CD4-positive, alpha-beta T cell treated with Interleukin-6 at 100 ng/mL for 8 hours (primary cell): ENCODE measurements around the gene RDH8.

Experiments
- DNase-seq: peaks from one replicate; pipeline ENCODE4 v3.0.0-alpha.2; 2020; ENCODE audit warnings: mixed read lengths, low spot score

RDH8 gene

DNA sequence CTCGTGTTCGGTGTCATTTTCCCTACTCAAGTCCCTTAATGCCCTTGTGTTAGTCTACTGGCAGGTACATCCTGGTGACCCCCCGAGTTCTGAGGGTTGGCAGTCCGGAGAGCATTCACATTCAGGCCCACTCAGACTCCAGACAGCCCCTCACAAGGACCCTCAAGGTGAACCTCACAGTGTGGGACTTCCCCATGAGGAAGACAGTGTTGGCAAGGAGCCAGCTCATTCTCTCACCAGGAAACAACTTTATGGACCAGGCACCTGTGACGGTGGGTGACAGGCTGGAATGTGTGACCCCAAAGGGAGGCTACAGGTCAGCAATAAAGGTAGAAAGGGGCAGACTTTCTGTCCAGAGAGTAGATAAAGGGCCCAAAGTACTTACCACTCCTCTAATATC lies 24.5 kb downstream of the RDH8 start:
- DNase-seq = no peak

DNA sequence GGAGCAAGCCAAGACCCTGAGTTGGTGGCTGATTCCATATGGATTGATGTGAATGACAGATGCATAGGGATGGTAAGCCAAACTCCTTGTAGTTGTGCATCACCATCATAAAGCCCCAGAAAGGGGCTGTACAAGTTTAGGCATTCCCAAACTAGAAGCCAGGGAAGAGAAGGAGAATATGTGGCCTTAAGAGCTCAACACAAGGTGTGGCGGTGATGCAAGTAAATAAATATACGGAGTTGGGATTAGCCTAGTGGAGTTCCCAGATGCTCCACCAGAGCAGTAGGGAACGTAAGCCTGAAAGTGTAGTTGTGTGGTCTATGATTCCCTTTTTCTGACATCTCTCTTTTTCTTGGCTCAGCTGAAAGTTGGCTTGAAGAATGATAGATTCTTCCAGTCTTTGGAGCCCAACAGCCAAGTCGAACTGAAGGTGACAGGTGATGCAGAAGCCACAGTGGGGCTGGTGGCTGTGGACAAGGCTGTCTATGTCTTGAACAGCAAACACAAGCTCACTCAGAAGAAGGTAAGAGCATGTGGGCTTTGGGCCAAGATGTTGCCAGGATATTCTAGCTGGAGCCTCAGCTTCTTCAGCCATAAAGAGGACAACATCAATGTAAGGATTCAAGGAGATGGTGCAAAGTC lies 30.1 kb downstream of the RDH8 start:
- DNase-seq = no peak

DNA sequence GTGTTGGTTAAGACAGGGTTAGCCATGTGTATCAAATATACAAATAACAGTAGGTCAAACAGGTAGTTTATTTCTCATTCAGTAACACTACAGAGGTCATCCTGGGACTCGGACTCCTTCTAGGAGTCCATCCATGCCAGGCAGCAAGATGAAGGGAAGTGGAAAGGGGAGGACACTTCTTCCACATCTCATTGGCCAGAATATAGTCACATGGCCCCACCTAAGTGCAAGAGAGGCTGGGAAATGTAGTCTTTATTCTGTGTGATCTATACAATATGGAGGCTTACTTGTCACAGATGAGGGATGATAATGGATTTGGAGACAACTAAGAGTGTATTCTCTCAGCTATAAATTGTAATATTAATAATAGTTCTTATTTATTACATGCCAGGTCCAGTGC lies 31.1 kb downstream of the RDH8 start:
- DNase-seq = no peak

DNA sequence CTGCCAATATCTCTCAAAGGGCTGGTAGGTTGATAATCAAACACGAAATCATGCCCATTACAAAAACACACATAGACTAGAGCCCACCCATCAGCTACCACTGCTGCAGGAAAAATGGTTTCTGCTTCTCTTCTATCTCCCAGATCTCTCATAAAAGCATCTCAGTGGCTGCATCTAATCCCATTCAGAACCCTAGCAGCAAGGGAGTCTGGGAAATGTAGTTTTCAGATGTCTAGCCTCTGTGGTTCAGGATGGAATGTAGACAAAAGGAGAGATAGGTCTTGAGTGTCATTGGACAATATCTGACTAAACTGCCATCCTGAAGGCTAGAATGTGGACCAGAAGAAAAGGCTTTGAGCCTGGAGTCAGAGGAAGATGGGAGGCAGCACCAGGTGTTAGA lies 32.1 kb downstream of the RDH8 start:
- no peak for DNase-seq

DNA sequence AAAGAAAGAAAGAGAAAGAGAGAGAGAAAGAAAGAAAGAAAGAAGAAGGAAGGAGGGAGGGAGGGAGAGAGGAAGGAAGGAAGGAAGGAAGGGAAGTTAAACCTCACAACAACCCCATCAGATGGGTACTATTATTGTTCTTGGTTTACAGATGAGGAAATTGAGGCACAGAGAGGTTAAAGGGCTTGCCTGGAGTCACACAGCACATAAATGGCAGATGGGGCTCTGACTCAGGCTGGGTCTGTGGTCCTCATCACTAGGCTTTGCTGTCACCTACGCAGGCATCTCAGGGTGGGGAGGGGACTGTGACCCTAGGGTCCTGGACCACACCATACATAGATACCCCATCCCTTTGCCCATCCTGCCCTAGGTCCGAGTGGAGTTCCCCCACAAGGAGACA lies 36.3 kb downstream of the RDH8 start:
- DNase-seq = no peak

DNA sequence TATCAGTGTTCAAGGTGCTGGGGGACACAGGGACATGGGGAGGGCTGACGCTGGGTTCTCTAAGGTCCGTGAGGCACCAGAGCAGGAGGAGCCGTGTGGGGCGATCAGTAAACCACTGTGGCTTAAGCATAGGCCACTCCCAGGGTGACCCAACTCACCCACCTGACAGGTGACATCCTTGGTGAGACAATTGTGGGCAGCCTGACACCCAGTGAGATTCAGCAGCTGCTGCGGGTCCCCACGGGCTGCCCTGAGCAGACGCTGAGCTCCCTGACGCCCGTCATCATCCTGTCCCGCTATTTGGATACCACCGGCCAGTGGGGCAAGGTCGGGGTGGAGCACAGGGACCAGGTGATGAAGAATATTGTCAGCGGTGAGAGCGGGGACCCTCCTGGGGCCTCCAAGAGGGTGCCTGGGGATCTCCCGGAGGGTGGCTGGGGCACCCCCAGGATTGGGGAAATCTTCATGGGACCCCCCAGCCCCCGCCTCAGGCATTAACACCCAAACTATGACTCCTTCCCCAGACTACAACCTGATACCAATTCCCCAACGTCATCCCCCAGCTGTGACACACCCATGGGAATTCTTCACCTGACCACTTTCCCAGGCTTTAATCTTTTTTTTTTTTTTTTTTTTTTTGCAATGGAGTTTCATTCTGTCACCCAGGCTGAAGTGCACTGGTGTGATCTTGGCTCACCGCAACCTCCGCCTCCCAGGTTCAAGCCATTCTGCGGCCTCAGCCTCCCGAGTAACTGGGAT lies 39.5 kb downstream of the RDH8 start:
- no peak for DNase-seq

DNA sequence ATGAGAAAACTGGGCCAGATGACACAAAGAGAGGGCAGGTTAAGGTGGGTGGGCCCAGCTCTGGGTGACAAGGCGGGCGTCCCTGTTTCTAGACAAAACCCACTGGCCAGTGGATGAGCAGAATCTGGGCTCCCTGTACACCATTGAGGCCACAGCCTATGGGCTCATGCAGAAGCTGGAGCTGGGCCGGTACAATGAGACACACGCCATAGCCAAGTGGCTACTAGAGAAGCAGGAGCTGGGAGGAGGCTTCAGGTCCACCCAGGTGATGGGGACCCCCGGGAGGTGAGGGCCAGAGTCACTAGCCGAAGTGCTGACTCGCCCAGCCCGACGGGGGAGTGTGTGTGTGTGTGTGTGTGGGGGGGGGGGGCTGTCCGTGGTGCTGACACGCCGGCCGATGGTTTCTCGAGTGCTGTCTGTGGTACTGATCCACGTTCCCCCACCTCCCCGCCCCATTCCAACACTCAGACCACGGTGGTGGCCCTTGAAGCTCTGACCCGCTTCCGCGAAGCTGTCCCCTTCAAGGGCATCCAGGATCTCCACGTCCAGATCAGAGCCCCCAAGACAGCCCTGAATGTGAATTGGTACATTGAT lies 48.5 kb downstream of the RDH8 start:
- no peak for DNase-seq

DNA sequence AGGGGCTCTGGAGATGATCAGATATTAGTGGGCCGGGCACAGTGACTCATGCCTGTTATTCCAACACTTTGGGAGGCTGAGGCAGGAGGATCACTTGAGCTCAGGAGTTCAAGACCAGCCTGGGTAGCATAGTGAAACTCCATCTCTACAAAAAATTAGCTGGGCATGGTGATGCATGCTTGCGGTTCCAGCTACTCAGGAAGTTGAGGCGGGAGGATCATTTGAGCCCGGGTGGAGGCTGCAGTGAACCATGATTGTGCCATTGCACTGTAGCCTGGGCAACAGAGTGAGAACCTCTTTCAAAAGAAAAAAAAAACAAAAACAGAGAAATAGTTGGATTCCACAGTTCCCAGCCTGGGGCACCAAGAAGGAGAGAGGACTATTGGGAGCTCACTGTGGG lies 54.9 kb downstream of the RDH8 start:
- no peak for DNase-seq

DNA sequence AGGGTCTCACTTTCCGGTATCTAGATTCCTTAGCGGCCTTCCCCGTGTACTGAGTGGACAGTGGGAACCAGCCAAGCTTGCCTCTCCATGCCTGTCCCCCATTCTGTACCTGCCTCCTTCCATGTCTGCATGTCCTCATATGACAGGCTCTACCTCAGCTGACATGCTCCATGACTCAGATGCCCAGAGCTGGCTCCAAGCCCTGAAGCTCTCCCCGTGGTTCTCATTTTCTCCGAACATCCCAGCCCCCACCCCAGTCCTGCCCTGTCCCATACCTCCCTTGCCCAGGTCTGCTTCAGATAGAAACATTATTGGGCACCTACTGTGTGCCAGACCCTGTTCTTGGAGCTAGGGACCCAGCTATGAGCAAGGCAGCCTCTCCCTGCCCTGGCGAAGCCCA lies 55.8 kb downstream of the RDH8 start:
- DNase-seq = no peak

DNA sequence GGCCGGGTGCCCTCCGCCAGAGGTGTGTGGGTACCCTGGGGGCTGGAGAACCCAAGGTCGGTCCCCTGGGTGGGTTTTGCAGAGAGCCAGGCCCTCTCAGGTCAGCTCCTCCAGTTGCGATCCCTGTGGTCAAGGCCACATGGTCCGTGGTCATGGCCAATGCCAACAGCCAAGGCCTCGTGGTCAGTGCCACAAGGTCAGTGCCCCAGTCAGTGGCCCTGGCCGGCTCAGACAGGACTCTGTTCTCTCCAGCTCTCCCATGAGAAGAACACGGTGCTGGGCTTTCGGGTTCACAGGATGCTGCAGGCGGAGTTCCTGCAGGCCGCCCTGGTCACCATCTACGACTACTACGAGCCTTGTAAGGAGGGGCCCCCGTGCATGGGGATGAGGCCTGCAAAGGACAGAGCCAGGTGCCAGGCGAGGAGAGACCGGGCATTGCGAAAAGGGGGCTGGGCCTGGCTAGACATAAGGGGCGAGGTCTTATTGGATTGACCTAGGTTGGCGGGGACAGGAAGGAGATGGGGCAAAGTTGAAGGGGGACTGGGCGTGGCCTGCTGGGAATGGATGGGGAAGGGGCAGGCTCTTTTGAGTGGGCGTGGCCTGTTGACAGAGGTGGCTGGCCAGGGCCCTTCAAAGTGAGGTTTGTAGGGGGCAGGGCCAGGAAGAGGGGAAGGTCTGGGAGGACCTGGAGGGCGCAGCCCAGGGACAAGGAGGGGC lies 57.6 kb downstream of the RDH8 start:
- DNase-seq = no peak
